Stomach (tissue), 9 donors: ENCODE measurements around the gene GTPBP4. TPM values are rescaled to one million over a fixed set of nuclear protein-coding genes. Genes with fewer than 3 reads are reported as not detected.

Experiments used
- DNase-seq, 2 donors: peaks; one replicate each; pipeline versions ENCODE4 v3.0.0 to v3.0.0-alpha.2; 2013 to 2019
- H3K27ac ChIP-seq, 5 donors: fragments of 200-600 bp in 4 of 5; sonication (generic) in 4 of 5; one replicate each; pipeline ENCODE4 v1.5.1; 2013 to 2019; ENCODE audit warnings: mild to moderate bottlenecking in 1 of 5, moderate library complexity in 1 of 5
- H3K27me3 ChIP-seq, 3 donors: fragments of 200-600 bp; sonication (generic); one replicate each; pipeline ENCODE4 v1.5.1; 2017 to 2019; ENCODE audit warnings: mixed run types in 1 of 3
- H3K36me3 ChIP-seq, 4 donors: fragments of 200-600 bp; sonication (generic); 1 replicate in 3 of 4; 2 replicates in 1 of 4; pipeline ENCODE4 v1.5.1; 2016 to 2019
- H3K4me1 ChIP-seq, 4 donors: fragments of 200-600 bp; sonication (generic); one replicate each; pipeline ENCODE4 v1.5.1; 2016 to 2019
- H3K4me3 ChIP-seq, 4 donors: fragments of 200-600 bp; sonication (generic) in 3 of 4; one replicate each; pipeline ENCODE4 v1.5.1; 2016 to 2019; ENCODE audit warnings: mild to moderate bottlenecking in 1 of 4
- H3K9me3 ChIP-seq, 4 donors: fragments of 200-600 bp; sonication (generic); one replicate each; pipeline ENCODE4 v1.5.1; 2016 to 2019
- EP300 ChIP-seq: sonication (generic); formaldehyde crosslinking; IDR thresholded peaks from one replicate; pipeline ENCODE4 v1.6.1; 2017; ENCODE audit warnings: antibody characterized with exemption
- POLR2A ChIP-seq, 4 donors: fragments of 450-650 bp; IDR thresholded peaks; one replicate each; pipeline ENCODE4 v1.6.1; 2016; ENCODE audit warnings: antibody characterized with exemption in 4 of 4, control low read depth in 2 of 4, mild to moderate bottlenecking in 1 of 4, moderate library complexity in 1 of 4
- POLR2AphosphoS5 ChIP-seq, 3 donors: sonication (generic); formaldehyde crosslinking; IDR thresholded peaks; one replicate each; pipeline ENCODE4 v1.6.1; 2016; ENCODE audit warnings: antibody characterized with exemption in 3 of 3
- WGBS, 5 donors: extraction: QIAGEN DNeasy Blood & Tissue Kit in 3 of 5; methylation state at CpG; one replicate each; pipeline versions ENCODE4 v1.1.5 to v1.1.7; 2013 to 2018; 5-methylcytosine and 5-hydroxymethylcytosine counted together
- intact Hi-C: fragments of 100-400 bp; cut with DNase I; formaldehyde crosslinking; loops from one replicate; pipeline ENCODE4 v1.15.1; 2023; ENCODE audit warnings: low total_unique reads
- polyA plus RNA-seq, 3 donors: library from polyadenylated mRNA; stranded (reverse); fragments of 200-250 nt; gene quantifications; one replicate each; pipeline ENCODE4 v1.2.3, GENCODE V29; 2013
- total RNA-seq, 5 donors: library from RNA; depleted of rRNA; stranded (reverse); fragments of >200 nt; gene quantifications; one replicate each; pipeline versions ENCODE4 v1.1.0 to v1.2.3, GENCODE V29; 2014 to 2016
- TF ChIP-seq, protein P1 (sequence below), 7 experiments: fragments of 450-650 bp in 4 of 7; fragments of 200-600 bp in 3 of 7; sonication (generic) in 3 of 7; IDR thresholded peaks; one replicate each; pipeline ENCODE4 v1.5.1; 2016 to 2019; ENCODE audit warnings: antibody characterized with exemption in 7 of 7, control low read depth in 2 of 7, mild to moderate bottlenecking in 1 of 7
- donor health status: healthy with polysubstance abuse.
- donor health status: Bipolar disorder and iron deficiency.
- donor health status: healthy.

The GTPBP4 gene
- total and polyA plus RNA-seq, 8 donors: 8.8 to 61.7 (median 16.8) TPM

DNA sequence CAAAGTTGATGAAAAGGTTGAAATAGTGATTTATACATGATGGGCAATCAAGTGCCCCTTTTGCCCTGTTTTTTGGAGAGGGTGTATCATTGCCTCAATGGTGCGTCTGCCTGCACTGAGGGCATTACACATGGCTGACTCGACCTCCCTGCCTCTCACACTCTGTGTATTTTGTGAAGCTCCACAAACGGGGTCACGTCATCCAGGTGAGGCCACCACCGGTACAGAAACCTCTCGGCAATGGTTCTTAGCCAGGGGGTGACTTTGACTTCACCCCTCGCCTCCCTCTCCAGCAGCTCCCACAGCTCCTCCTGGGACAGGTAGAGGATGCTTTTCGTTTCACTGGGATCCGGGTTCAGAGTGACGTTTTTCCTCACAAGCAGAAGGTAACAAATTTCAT is 31.1 kb downstream of the GTPBP4 start:
- H3K9me3 ChIP-seq: no peaks in the 10 kb centered on the region
- TF ChIP-seq, protein P1, sequence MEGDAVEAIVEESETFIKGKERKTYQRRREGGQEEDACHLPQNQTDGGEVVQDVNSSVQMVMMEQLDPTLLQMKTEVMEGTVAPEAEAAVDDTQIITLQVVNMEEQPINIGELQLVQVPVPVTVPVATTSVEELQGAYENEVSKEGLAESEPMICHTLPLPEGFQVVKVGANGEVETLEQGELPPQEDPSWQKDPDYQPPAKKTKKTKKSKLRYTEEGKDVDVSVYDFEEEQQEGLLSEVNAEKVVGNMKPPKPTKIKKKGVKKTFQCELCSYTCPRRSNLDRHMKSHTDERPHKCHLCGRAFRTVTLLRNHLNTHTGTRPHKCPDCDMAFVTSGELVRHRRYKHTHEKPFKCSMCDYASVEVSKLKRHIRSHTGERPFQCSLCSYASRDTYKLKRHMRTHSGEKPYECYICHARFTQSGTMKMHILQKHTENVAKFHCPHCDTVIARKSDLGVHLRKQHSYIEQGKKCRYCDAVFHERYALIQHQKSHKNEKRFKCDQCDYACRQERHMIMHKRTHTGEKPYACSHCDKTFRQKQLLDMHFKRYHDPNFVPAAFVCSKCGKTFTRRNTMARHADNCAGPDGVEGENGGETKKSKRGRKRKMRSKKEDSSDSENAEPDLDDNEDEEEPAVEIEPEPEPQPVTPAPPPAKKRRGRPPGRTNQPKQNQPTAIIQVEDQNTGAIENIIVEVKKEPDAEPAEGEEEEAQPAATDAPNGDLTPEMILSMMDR (IDR thresholded peaks at IDR 0.05): no peak
- TF ChIP-seq EP300: no peak
- no peak for TF ChIP-seq POLR2A (IDR thresholded peaks at IDR 0.05)
- no peak for TF ChIP-seq POLR2AphosphoS5 (IDR thresholded peaks at IDR 0.05)
- intact Hi-C loops: no loop called here

DNA sequence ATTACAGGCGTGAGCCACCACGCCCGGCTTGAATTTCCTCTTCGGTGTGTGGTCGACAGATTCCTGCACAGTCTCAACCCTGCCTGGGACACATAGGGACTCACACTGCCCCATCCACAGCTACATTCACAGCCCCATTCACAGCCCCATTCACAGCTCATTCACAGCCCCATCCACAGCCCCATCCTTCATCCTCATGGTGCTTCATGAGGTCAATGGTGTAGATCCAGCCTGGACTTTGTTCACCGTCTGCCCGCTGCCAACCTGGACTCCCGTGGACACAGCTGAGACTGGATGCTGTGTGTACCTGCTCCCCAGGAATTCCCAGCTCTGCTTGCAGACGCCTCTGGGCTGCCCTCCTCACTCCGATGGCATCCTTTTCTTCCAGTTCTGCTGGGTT is 32.2 kb downstream of the GTPBP4 start:
- TF ChIP-seq, protein P1 (IDR thresholded peaks at IDR 0.05): no peak
- TF ChIP-seq POLR2A (IDR thresholded peaks at IDR 0.05) (no peak), POLR2AphosphoS5 (IDR thresholded peaks at IDR 0.05) (no peak), EP300 (no peak)
- Histone ChIP-seq H3K9me3 (no peaks in the 10 kb centered on the region), H3K27me3 (no peaks in the 10 kb centered on the region), H3K36me3 (peaks cover 28 to 55% (median 54%) of the 10 kb centered on the region in 4 donors), H3K4me1 (no peaks in the 10 kb centered on the region), H3K4me3 (no peak overlapping the region), H3K27ac (no peak overlapping the region)
- no peak for DNase-seq
- WGBS, 5 donors: 86 to 95% (median 92%) methylated on average over 10 of the region's 10 CpGs
- intact Hi-C loops: no loop called here

More for the DNA sequence above, 31.1 kb downstream of the GTPBP4 start:
- no peaks in the 10 kb centered on the region for H3K4me1 ChIP-seq
- no peak for DNase-seq
- WGBS, 5 donors: 83 to 93% (median 91%) methylated on average over 10 of the region's 10 CpGs
- H3K36me3 ChIP-seq: peaks cover 34 to 64% (median 63%) of the 10 kb centered on the region in 4 donors
- no peak overlapping the region for H3K4me3 ChIP-seq
- H3K27me3 ChIP-seq: no peaks in the 10 kb centered on the region
- no peak overlapping the region for H3K27ac ChIP-seq

DNA sequence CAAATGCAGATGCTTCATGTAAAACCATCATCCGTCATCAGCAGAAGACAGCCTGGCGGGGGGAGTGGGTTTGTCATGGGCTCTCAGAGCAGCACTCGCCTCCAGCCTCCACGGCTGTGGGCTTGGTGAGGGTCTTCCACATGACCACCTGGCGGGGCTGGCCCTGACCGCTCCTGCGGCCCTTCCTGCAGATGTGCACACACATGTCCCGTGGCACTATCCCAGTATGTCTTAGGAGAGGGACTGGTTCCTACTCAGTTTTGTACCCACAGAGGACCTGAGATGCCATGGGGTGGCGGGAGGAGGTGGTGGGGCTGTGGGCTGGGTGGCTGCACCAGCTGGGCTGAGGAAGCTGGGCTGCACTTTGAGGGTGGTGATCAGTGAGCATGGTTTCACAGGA is 32.7 kb downstream of the GTPBP4 start:
- intact Hi-C loops: no loop called here
- Histone ChIP-seq H3K9me3 (no peaks in the 10 kb centered on the region), H3K36me3 (peaks cover 24 to 50% (median 49%) of the 10 kb centered on the region in 4 donors), H3K27me3 (no peaks in the 10 kb centered on the region), H3K27ac (no peak overlapping the region), H3K4me3 (no peak overlapping the region), H3K4me1 (no peaks in the 10 kb centered on the region)
- WGBS, 5 donors: 92 to 98% (median 94%) methylated on average over 9 of the region's 9 CpGs
- no peak for TF ChIP-seq POLR2A (IDR thresholded peaks at IDR 0.05)
- TF ChIP-seq POLR2AphosphoS5 (IDR thresholded peaks at IDR 0.05): no peak
- TF ChIP-seq, protein P1 (IDR thresholded peaks at IDR 0.05): no peak
- no peak for TF ChIP-seq EP300
- DNase-seq: no peak

DNA sequence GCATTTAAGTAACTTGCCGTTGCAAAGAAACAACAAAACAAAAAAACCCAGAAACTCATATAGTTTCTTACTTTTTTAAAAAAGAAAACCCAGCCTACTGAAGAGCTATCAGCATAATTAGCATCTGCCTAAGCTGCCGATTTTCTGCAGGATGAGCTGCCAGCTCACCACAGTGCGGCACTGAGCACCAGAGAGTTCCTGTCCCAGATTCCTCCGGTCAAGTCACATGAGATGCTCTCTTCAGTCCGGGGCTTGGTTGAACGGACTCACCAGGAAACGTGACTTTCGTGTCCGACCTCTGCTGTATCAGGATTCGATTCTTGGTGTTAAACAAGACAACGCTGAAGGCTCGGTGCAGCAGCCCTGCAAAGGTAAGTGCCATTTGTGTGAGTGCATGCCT is 34.2 kb downstream of the GTPBP4 start:
- TF ChIP-seq, protein P1 (IDR thresholded peaks at IDR 0.05): no peak
- TF ChIP-seq POLR2AphosphoS5 (IDR thresholded peaks at IDR 0.05): no peak
- TF ChIP-seq EP300: no peak
- no peak for TF ChIP-seq POLR2A (IDR thresholded peaks at IDR 0.05)
- no peaks in the 10 kb centered on the region for H3K4me1 ChIP-seq
- H3K27me3 ChIP-seq: no peaks in the 10 kb centered on the region
- H3K4me3 ChIP-seq: no peak overlapping the region
- peaks cover 9 to 35% (median 34%) of the 10 kb centered on the region in 4 donors for H3K36me3 ChIP-seq
- H3K27ac ChIP-seq: no peak overlapping the region
- DNase-seq: no peak
- WGBS, 5 donors: 78 to 93% (median 82%) methylated on average over 12 of the region's 12 CpGs
- no peaks in the 10 kb centered on the region for H3K9me3 ChIP-seq
- intact Hi-C loops: no loop called here
